SK-N-MC (cell line): Measurements from ENCODE around the gene ENO3.

Experiments
- EZH2 ChIP-seq: fragments of 200-600 bp; sonication (generic); IDR thresholded peaks from one replicate; pipeline ENCODE4 v1.6.1; 2017; ENCODE audit warnings: antibody characterized with exemption
- FOXP2 ChIP-seq: optimal IDR thresholded peaks from 2 replicates; pipeline ENCODE3; 2011; ENCODE audit warnings: mild to moderate bottlenecking, moderate library complexity; ENCODE audit not compliant: insufficient read depth; ENCODE audit errors: extremely low read length, control extremely low read depth
- POLR2AphosphoS5 ChIP-seq: IDR thresholded peaks from 2 replicates; pipeline ENCODE4 v1.6.1; 2012; ENCODE audit warnings: mild to moderate bottlenecking, low read depth, low read length, borderline replicate concordance

- TF ChIP-seq EZH2, result no peak
- no peak for TF ChIP-seq POLR2AphosphoS5
- no peak for TF ChIP-seq FOXP2
Observed at GRCh38 chr17:4966844-4967538, 16.1 kb downstream of the ENO3 start.
